Stimulated activated CD8-positive, alpha-beta memory T cell treated with anti-CD3 and anti-CD28 coated beads, Interleukin-4, amount 100 ng/mL, for 48 hours (primary cell): Measurements from ENCODE around the gene NUDT12.

Experiments
- DNase-seq: peaks from one replicate; pipeline ENCODE4 v3.0.0-alpha.2; 2020

NUDT12 gene

GRCh38 chr5:103539376-103540330 lies 22.9 kb downstream of the NUDT12 start:
- DNase-seq, result no peak

- DNase-seq, result no peak
Measured at GRCh38 chr5:103532086-103532734, 30.4 kb downstream of the NUDT12 start.

- DNase-seq, result no peak
Measured at GRCh38 chr5:103526164-103526915, 36.2 kb downstream of the NUDT12 start.

GRCh38 chr5:103525361-103525760 lies 37.2 kb downstream of the NUDT12 start:
- no peak for DNase-seq

GRCh38 chr5:103523319-103523718 lies 39.3 kb downstream of the NUDT12 start:
- DNase-seq, result no peak

GRCh38 chr5:103522586-103522985 lies 40.0 kb downstream of the NUDT12 start:
- DNase-seq, result no peak

GRCh38 chr5:103519550-103519949 lies 43.0 kb downstream of the NUDT12 start:
- no peak for DNase-seq

GRCh38 chr5:103514371-103514770 lies 48.2 kb downstream of the NUDT12 start:
- no peak for DNase-seq

GRCh38 chr5:103513701-103514100 lies 48.9 kb downstream of the NUDT12 start:
- DNase-seq, result no peak

GRCh38 chr5:103512500-103512899 lies 50.1 kb downstream of the NUDT12 start:
- DNase-seq, result no peak

- no peak for DNase-seq
Measured at GRCh38 chr5:103511554-103511885, 51.1 kb downstream of the NUDT12 start.

- no peak for DNase-seq
Measured at GRCh38 chr5:103510851-103511553, 51.6 kb downstream of the NUDT12 start.

GRCh38 chr5:103505581-103506305 lies 56.8 kb downstream of the NUDT12 start:
- no peak for DNase-seq

GRCh38 chr5:103503066-103503465 lies 59.5 kb downstream of the NUDT12 start:
- no peak for DNase-seq

GRCh38 chr5:103502662-103503061 lies 59.9 kb downstream of the NUDT12 start:
- DNase-seq, result no peak
